Fibroblast of lung (primary cell): ENCODE measurements around the gene KCTD20. TPM values are rescaled to one million over a fixed set of nuclear protein-coding genes. Genes with fewer than 3 reads are reported as not detected.
"Not testable (repeated sequence)": the region's sequence is repeated elsewhere in the genome, so short reads cannot be mapped to it uniquely, and the experiment has no call there.

Experiments used
- DNase-seq, 2 donors: peaks; one replicate each; pipeline versions ENCODE4 v3.0.0 to v3.0.0-alpha.2; 2010; ENCODE audit warnings: low read depth in 2 of 2
- H2AFZ ChIP-seq: 2 replicates; pipeline ENCODE4 v1.5.1; 2012; ENCODE audit warnings: low read length, control low read depth, inconsistent platforms
- H3K27ac ChIP-seq: 2 replicates; pipeline ENCODE4 v1.5.1; 2011; ENCODE audit warnings: low read length, control low read depth; ENCODE audit not compliant: insufficient read depth
- H3K27me3 ChIP-seq: 2 replicates; pipeline ENCODE4 v1.5.1; 2011; ENCODE audit warnings: mild to moderate bottlenecking, low read length; ENCODE audit not compliant: control insufficient read depth, insufficient read depth
- H3K36me3 ChIP-seq: 2 replicates; pipeline ENCODE4 v1.5.1; 2011; ENCODE audit warnings: low read length; ENCODE audit not compliant: control insufficient read depth, insufficient read depth
- H3K4me1 ChIP-seq: 2 replicates; pipeline ENCODE4 v1.5.1; 2011; ENCODE audit warnings: low read length; ENCODE audit not compliant: control insufficient read depth, insufficient read depth; ENCODE audit errors: extremely low read depth
- H3K4me2 ChIP-seq: 2 replicates; pipeline ENCODE4 v1.5.1; 2011; ENCODE audit warnings: low read length, control low read depth; ENCODE audit not compliant: insufficient read depth; ENCODE audit errors: extremely low read depth
- H3K4me3 ChIP-seq, 4 experiments: fragments of 200-600 bp in 1 of 4; sonication (generic) in 1 of 4; replicated peaks in 1 of 4; 2 replicates each; pipeline ENCODE4 v1.5.1; 2011 to 2016; ENCODE audit warnings: low read length in 4 of 4, low read depth in 3 of 4, mild to moderate bottlenecking in 3 of 4, control low read depth in 2 of 4, inconsistent platforms in 1 of 4, mixed read lengths in 1 of 4; ENCODE audit not compliant: insufficient read depth in 1 of 4; ENCODE audit errors: control extremely low read depth in 1 of 4
- H3K79me2 ChIP-seq: 2 replicates; pipeline ENCODE4 v1.5.1; 2012; ENCODE audit warnings: mild to moderate bottlenecking, low read length, inconsistent platforms; ENCODE audit not compliant: control insufficient read depth, insufficient read depth
- H3K9ac ChIP-seq: 2 replicates; pipeline ENCODE4 v1.5.1; 2011; ENCODE audit warnings: mild to moderate bottlenecking, low read length, control low read depth; ENCODE audit not compliant: insufficient read depth
- H3K9me3 ChIP-seq: 2 replicates; pipeline ENCODE4 v1.5.1; 2012; ENCODE audit warnings: low read depth, low read length; ENCODE audit not compliant: control insufficient read depth, insufficient read depth
- H4K20me1 ChIP-seq: 2 replicates; pipeline ENCODE4 v1.5.1; 2011; ENCODE audit warnings: low read length; ENCODE audit not compliant: control insufficient read depth, insufficient read depth; ENCODE audit errors: extremely low read depth
- EZH2 ChIP-seq: IDR thresholded peaks from 2 replicates; pipeline ENCODE4 v1.5.1; 2012; ENCODE audit warnings: low read length, control low read depth, mild to moderate bottlenecking; ENCODE audit errors: missing control alignments
- polyA plus RNA-seq, 2 donors: library from polyadenylated mRNA; depleted of rRNA in 1 of 2; stranded (reverse) in 1 of 2; unstranded in 1 of 2; fragments of >200 nt; gene quantifications; 2 replicates each; pipeline ENCODE4 v1.2.1, GENCODE V29; 2011 to 2012; ENCODE audit warnings: missing spikeins in 1 of 2
- total RNA-seq: library from RNA; depleted of rRNA; stranded (reverse); fragments of >200 nt; gene quantifications from 2 replicates; pipeline ENCODE4 v1.2.1, GENCODE V29; 2014
- TF ChIP-seq, protein P1 (sequence below), 2 donors: IDR thresholded peaks in 1 of 2; conservative IDR thresholded peaks in 1 of 2; 1 replicate in 1 of 2; 2 replicates in 1 of 2; pipeline ENCODE4 v1.5.1; 2011 to 2012; ENCODE audit warnings: low read length in 2 of 2, control low read depth in 1 of 2, inconsistent platforms in 1 of 2, low read depth in 1 of 2, mild to moderate bottlenecking in 1 of 2

Gene KCTD20
- total and polyA plus RNA-seq, 2 donors (not counting 1 experiment from before 2014, with no cell fraction given) = 39.6 to 87.4 TPM

DNA sequence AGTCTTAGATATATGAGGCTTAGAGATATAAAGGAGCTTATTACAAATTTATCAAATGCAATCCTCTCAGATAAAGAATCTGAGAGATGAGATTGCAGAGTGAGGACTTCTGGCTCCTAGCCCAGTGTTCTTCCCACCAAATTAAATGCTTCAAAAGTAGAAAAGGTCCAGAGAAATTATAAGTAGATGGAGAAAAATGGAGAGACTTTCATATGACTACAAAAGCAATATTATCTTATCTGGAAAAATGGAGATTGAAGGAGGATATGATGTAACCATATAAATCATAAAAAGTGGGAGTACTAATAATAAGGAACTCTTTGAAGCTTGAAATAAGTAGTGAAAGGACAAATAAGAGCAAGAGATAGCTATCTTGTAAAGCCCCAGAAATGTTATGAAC lies 2.8 kb downstream of the KCTD20 start:
- Histone ChIP-seq H3K79me2 (peaks cover 59% of the 10 kb centered on the region), H3K27ac (no peak overlapping the region), H4K20me1 (no peaks in the 10 kb centered on the region), H3K27me3 (no peaks in the 10 kb centered on the region), H3K4me3 (no peak overlapping the region), H3K36me3 (no peaks in the 10 kb centered on the region), H3K9ac (no peak overlapping the region), H3K4me1 (peaks cover 8% of the 10 kb centered on the region), H3K4me2 (no peak overlapping the region), H2AFZ (no peak overlapping the region), H3K9me3 (no peaks in the 10 kb centered on the region)
- TF ChIP-seq, protein P1, sequence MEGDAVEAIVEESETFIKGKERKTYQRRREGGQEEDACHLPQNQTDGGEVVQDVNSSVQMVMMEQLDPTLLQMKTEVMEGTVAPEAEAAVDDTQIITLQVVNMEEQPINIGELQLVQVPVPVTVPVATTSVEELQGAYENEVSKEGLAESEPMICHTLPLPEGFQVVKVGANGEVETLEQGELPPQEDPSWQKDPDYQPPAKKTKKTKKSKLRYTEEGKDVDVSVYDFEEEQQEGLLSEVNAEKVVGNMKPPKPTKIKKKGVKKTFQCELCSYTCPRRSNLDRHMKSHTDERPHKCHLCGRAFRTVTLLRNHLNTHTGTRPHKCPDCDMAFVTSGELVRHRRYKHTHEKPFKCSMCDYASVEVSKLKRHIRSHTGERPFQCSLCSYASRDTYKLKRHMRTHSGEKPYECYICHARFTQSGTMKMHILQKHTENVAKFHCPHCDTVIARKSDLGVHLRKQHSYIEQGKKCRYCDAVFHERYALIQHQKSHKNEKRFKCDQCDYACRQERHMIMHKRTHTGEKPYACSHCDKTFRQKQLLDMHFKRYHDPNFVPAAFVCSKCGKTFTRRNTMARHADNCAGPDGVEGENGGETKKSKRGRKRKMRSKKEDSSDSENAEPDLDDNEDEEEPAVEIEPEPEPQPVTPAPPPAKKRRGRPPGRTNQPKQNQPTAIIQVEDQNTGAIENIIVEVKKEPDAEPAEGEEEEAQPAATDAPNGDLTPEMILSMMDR (conservative IDR thresholded peaks at IDR 0.05 in 1 of 2, IDR thresholded peaks at IDR 0.05 in 1 of 2; ENCODE audit: low read depth in 1 of 2, low read length in 2 of 2) = no peak
- no peak for TF ChIP-seq EZH2
- DNase-seq = no peak

DNA sequence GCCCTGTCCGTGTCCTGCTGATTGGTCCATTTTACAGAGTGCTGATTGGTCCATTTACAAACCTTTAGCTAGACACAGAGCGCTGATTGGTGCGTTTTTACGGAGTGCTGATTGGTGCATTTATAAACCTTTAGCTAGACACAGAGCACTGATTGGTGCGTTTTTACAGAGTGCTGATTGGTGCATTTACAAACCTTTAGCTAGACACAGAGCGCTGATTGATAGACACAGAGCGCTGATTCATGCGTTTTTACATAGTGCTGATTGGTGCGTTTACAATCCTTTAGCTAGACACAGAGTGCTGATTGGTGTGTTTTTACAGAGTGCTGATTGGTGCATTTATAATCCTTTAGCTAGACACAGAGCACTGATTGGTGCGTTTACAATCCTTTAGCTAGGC lies 6.4 kb downstream of the KCTD20 start:
- not testable (repeated sequence) for H3K4me1 ChIP-seq, H3K27me3 ChIP-seq, H3K27ac ChIP-seq, H3K4me3 ChIP-seq, H3K36me3 ChIP-seq, H3K9me3 ChIP-seq, H3K9ac ChIP-seq, H4K20me1 ChIP-seq, H3K4me2 ChIP-seq, DNase-seq, H2AFZ ChIP-seq
- peaks cover 54% of the 10 kb centered on the region for H3K79me2 ChIP-seq

DNA sequence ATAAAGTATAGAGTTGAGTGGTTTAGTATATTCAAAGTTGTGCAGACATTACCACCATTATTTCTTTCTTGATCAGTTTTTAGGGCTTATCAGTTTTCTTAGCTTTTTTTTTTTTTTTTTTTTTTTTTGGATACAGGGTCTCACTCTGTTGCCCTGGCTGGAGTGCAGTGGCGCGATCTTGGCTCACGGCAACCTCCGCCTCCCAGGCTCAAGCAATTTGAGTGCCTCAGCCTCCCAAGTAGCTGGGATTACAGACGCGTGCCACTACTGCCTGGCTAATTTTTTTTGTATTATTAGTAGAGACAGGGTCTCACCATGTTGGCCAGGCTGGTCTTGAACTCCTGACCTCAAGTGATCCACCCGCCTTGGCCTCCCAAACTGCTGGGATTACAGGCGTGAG lies 10.1 kb downstream of the KCTD20 start:
- not testable (repeated sequence) for H3K27ac ChIP-seq, H3K4me2 ChIP-seq, H3K36me3 ChIP-seq, H3K9me3 ChIP-seq, H3K27me3 ChIP-seq, H4K20me1 ChIP-seq, H3K4me3 ChIP-seq, H3K9ac ChIP-seq, H2AFZ ChIP-seq, H3K4me1 ChIP-seq, DNase-seq
- peaks cover 44% of the 10 kb centered on the region for H3K79me2 ChIP-seq

DNA sequence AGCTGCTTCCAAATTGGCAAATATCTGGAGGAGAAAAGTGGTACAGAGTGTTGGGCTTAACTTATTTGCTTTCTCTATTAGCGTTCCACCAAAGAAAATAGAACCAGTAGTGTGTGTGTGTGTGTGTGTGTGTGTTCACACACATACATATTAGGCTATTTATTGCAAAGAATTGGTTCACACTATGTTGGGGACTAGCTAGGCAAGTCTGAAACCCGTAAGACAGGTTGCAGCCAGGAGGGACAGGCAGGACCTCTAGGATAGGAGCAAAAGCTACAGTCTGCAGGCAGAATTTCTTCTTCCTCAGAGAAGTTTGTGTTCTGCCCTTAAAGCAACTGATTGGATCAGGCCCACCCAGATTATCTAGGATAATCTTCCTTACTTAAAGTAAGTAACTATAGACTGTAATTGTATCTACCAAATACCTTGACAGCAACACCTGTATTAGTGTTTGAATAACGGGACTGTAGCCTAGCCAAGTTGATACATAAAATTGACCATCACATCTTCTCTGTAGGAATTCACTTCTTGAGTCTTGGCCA lies 12.8 kb downstream of the KCTD20 start:
- Histone ChIP-seq H3K9ac (no peak overlapping the region), H3K36me3 (no peaks in the 10 kb centered on the region), H4K20me1 (no peaks in the 10 kb centered on the region), H3K9me3 (no peaks in the 10 kb centered on the region), H3K27ac (no peak overlapping the region), H3K27me3 (no peaks in the 10 kb centered on the region), H3K4me2 (no peak overlapping the region), H3K4me3 (no peak overlapping the region), H2AFZ (no peak overlapping the region), H3K79me2 (peaks cover 37% of the 10 kb centered on the region), H3K4me1 (no peaks in the 10 kb centered on the region)
- TF ChIP-seq, protein P1 (conservative IDR thresholded peaks at IDR 0.05 in 1 of 2, IDR thresholded peaks at IDR 0.05 in 1 of 2; ENCODE audit: low read depth in 1 of 2, low read length in 2 of 2) = no peak
- no peak for TF ChIP-seq EZH2
- no peak for DNase-seq
